GM12878 (cell line): ENCODE measurements around the gene ARHGAP12. TPM values are rescaled to one million over a fixed set of nuclear protein-coding genes. Genes with fewer than 3 reads are reported as not detected.
"Not testable (repeated sequence)": the region's sequence is repeated elsewhere in the genome, so short reads cannot be mapped to it uniquely, and the experiment has no call there.

Source experiments
- ATAC-seq: fragments of 200-7000 bp; cut with Tn5 transposase; 3 replicates; pipeline ENCODE4 v1.9.1; 2020; ENCODE audit warnings: mild to moderate bottlenecking, moderate library complexity
- BruUV-seq: library from RNA; stranded (reverse); fragments of 400-500 nt; replicated peaks from 2 replicates; lab custom pipeline; 2021; lab: Mats Ljungman, UMichigan
- CTCF ChIA-PET: fragments of 300-600 bp; sonication (Branson Sonifier 250); formaldehyde crosslinking; extraction: SDS; loops from one replicate; lab custom pipeline; 2021; ENCODE audit warnings: inconsistent platforms; lab: Yijun Ruan, JAX
- POLR2A ChIA-PET: fragments of 350-600 bp; formaldehyde crosslinking; extraction: SDS; loops from one replicate; lab custom pipeline; 2021; ENCODE audit warnings: inconsistent platforms; lab: Charles Lee
- RAD21 ChIA-PET: fragments of 300-600 bp; sonication (Branson Sonifier 250); formaldehyde crosslinking; loops from one replicate; lab custom pipeline; 2023; ENCODE audit warnings: antibody characterized with exemption; ENCODE audit not compliant: unreplicated experiment; lab: Charles Lee
- SMC1A ChIA-PET: fragments of 300-600 bp; sonication (Branson Sonifier 250); formaldehyde crosslinking; loops from one replicate; lab custom pipeline; 2023; ENCODE audit not compliant: unreplicated experiment, uncharacterized antibody; lab: Charles Lee
- DNase-seq: peaks from one replicate; pipeline ENCODE4 v3.0.0-alpha.2; 2011; ENCODE audit warnings: low read depth, low spot score
- FAIRE-seq: peaks from 3 replicates; lab custom pipeline; 2011; peaks lifted over from hg19 to GRCh38; lab: Jason Lieb, UNC
- H2AFZ ChIP-seq: 2 replicates; pipeline ENCODE4 v1.6.0; 2011; ENCODE audit warnings: low read depth, low read length, control low read depth; ENCODE audit not compliant: control insufficient read depth
- H3K27ac ChIP-seq: 2 replicates; pipeline ENCODE4 v1.5.1; 2011; ENCODE audit warnings: control low read depth; ENCODE audit not compliant: control insufficient read depth, insufficient read depth
- H3K27me3 ChIP-seq, 2 experiments: replicated peaks in 1 of 2; 2 replicates each; pipeline versions ENCODE4 v1.6.0 to v1.6.1; 2011; ENCODE audit warnings: low read length in 1 of 2; ENCODE audit not compliant: control insufficient read depth in 2 of 2, insufficient read depth in 2 of 2
- H3K36me3 ChIP-seq, 2 experiments: 2 replicates each; pipeline ENCODE4 v1.5.1; 2011; ENCODE audit warnings: low read length in 1 of 2; ENCODE audit not compliant: control insufficient read depth in 2 of 2, insufficient read depth in 2 of 2
- H3K4me1 ChIP-seq: 2 replicates; pipeline ENCODE4 v1.6.1; 2011; ENCODE audit warnings: mild to moderate bottlenecking, low read length, moderate library complexity, mixed read lengths; ENCODE audit not compliant: control insufficient read depth, insufficient read depth
- H3K4me2 ChIP-seq: 2 replicates; pipeline ENCODE4 v1.6.0; 2011; ENCODE audit warnings: control low read depth; ENCODE audit not compliant: control insufficient read depth, insufficient read depth
- H3K4me3 ChIP-seq: fragments of 200-600 bp; sonication (generic); 2 replicates; pipeline ENCODE4 v1.5.1; 2016
- H3K79me2 ChIP-seq: 2 replicates; pipeline ENCODE4 v1.6.0; 2011; ENCODE audit warnings: low read length; ENCODE audit not compliant: control insufficient read depth, insufficient read depth
- H3K9ac ChIP-seq: 2 replicates; pipeline ENCODE4 v1.8.0; 2011; ENCODE audit warnings: low read length, control low read depth, mixed read lengths; ENCODE audit not compliant: control insufficient read depth, insufficient read depth
- H3K9me3 ChIP-seq: replicated peaks from 3 replicates; pipeline ENCODE4 v1.5.1; 2011; ENCODE audit warnings: mild to moderate bottlenecking, low read length; ENCODE audit not compliant: control insufficient read depth, insufficient read depth
- H4K20me1 ChIP-seq: 2 replicates; pipeline ENCODE4 v1.6.0; 2011; ENCODE audit not compliant: control insufficient read depth, insufficient read depth
- HDGF ChIP-seq: fragments of 450-650 bp; IDR thresholded peaks from 2 replicates; pipeline ENCODE4 v1.6.1; 2016; ENCODE audit warnings: antibody characterized with exemption
- IKZF1 ChIP-seq: fragments of 450-650 bp; conservative IDR thresholded peaks from 2 replicates; pipeline ENCODE4 v1.6.1; 2017; ENCODE audit warnings: antibody characterized with exemption, mild to moderate bottlenecking
- LARP7 ChIP-seq: fragments of 450-650 bp; IDR thresholded peaks from 2 replicates; pipeline ENCODE4 v1.6.1; 2017; ENCODE audit warnings: mild to moderate bottlenecking
- NFXL1 ChIP-seq: fragments of 450-650 bp; IDR thresholded peaks from 2 replicates; pipeline ENCODE4 v1.6.1; 2017; ENCODE audit warnings: antibody characterized with exemption, mild to moderate bottlenecking, borderline replicate concordance
- PML ChIP-seq: IDR thresholded peaks from 2 replicates; pipeline ENCODE4 v1.6.1; 2012; ENCODE audit warnings: low read length, inconsistent platforms
- POU2F2 ChIP-seq: IDR thresholded peaks from 3 replicates; pipeline ENCODE4 v1.6.1; 2011; ENCODE audit warnings: low read depth, mild to moderate bottlenecking, low read length, borderline replicate concordance
- RELB ChIP-seq: fragments of 450-650 bp; IDR thresholded peaks from 2 replicates; pipeline ENCODE4 v1.6.1; 2017; ENCODE audit warnings: low read depth, mild to moderate bottlenecking, moderate library complexity
- RFX5 ChIP-seq: IDR thresholded peaks from 2 replicates; pipeline ENCODE4 v1.6.1; 2011; ENCODE audit warnings: low read depth, low read length, improper control_type of control experiment
- SMARCA5 ChIP-seq: fragments of 450-650 bp; IDR thresholded peaks from 2 replicates; pipeline ENCODE4 v1.6.1; 2017; ENCODE audit warnings: mild to moderate bottlenecking
- ZNF207 ChIP-seq: fragments of 450-650 bp; IDR thresholded peaks from 2 replicates; pipeline ENCODE4 v1.6.1; 2014; ENCODE audit warnings: antibody characterized with exemption, mild to moderate bottlenecking, borderline replicate concordance
- ZZZ3 ChIP-seq: IDR thresholded peaks from 2 replicates; pipeline ENCODE4 v1.6.1; 2011; ENCODE audit warnings: low read depth; ENCODE audit not compliant: control insufficient read depth, insufficient read length
- WGBS: methylation state at CpG from one replicate; pipeline ENCODE4 v1.1.6; 2016; ENCODE audit warnings: low lambda C conversion rate; ENCODE audit not compliant: insufficient replicate concordance, insufficient coverage; ENCODE audit errors: missing lambda C conversion rate; 5-methylcytosine and 5-hydroxymethylcytosine counted together
- in situ Hi-C: fragments of 300-500 bp; cut with MboI; formaldehyde crosslinking; loops from 9 replicates; pipeline ENCODE4 v1.14.3; 2018; ENCODE audit warnings: mixed read lengths
- intact Hi-C: fragments of 100-400 bp; cut with micrococcal nuclease; formaldehyde crosslinking; loops from one replicate; pipeline ENCODE4 v1.14.2; 2022; ENCODE audit not compliant: unreplicated experiment
- polyA plus RNA-seq, 11 experiments: library from polyadenylated mRNA; depleted of rRNA in 4 of 11; unstranded in 6 of 11; stranded (reverse) in 5 of 11; fragments of >200 nt; fragmentation: Nextera tagmentation in 4 of 11; fragmentation: Illumina TruSeq in 1 of 11; extraction: Ambion mirVana in 4 of 11; extraction: Trizol in 1 of 11; gene quantifications; 1 replicate in 1 of 11; 2 replicates in 10 of 11; pipeline versions ENCODE4 v1.2.1 to v1.2.3, GENCODE V29; 2011 to 2016; ENCODE audit warnings: inconsistent platforms in 2 of 11, missing spikeins in 2 of 11, low read depth in 1 of 11
- total RNA-seq, 4 experiments: library from RNA; depleted of rRNA in 3 of 4; stranded (reverse); fragments of >200 nt in 3 of 4; fragmentation: Illumina TruSeq in 1 of 4; extraction: Trizol in 1 of 4; gene quantifications; 2 replicates each; pipeline versions ENCODE4 v1.2.1 to v1.2.3, GENCODE V29; 2013 to 2021
- TF ChIP-seq, protein P1 (sequence below): fragments of 450-650 bp; conservative IDR thresholded peaks from 2 replicates; pipeline ENCODE4 v1.6.1; 2017; ENCODE audit warnings: mild to moderate bottlenecking, moderate library complexity
- TF ChIP-seq, protein P2 (sequence below): IDR thresholded peaks from 2 replicates; pipeline ENCODE4 v1.6.1; 2011; ENCODE audit warnings: low read depth, mild to moderate bottlenecking, low read length, moderate library complexity, borderline replicate concordance; ENCODE audit errors: extremely low read depth

The ARHGAP12 gene
- total and polyA plus RNA-seq, 10 of the 15 experiments (the other 5 are each of a cell fraction or from before 2014, with no cell fraction given), result 5.4 to 15.6 (median 8.5) TPM

DNA sequence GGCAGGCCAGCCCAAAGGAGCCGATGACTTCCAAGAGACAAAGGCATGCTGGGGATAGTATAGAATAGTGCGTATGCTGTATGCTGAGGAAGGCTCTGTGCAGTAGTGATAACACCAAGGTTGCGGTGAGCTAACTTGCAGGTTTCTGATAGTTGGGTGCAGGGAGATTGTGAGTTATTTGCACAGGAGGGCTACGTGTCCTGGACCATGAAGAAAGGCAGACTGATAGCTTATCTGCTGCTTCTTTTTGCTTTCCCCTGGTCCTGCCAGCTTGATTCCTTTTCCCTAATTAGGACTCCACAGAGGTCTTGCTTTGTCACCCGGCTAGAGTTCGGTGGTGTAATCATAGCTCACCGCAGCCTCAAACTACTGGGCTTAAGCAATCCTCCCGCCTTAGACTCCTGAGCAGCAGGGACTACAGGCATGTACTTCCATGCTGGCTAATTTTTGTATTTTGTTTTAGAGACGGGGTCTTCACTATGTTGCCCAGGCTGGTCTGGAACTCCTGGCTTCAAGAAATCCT lies 43.9 kb upstream of the ARHGAP12 start:
- Histone ChIP-seq H3K9me3 (no peaks in the 10 kb centered on the region), H3K27ac (no peak overlapping the region), H3K9ac (no peak overlapping the region), H3K79me2 (no peaks in the 10 kb centered on the region), H4K20me1 (no peaks in the 10 kb centered on the region), H3K4me3 (no peak overlapping the region), H2AFZ (no peak overlapping the region), H3K4me2 (no peak overlapping the region), H3K27me3 (no peaks in the 10 kb centered on the region), H3K36me3 (no peaks in the 10 kb centered on the region), H3K4me1 (0 out of 2 replicates have a peak, but pooled peaks cover 2% of the 10 kb centered on the region)
- ChIA-PET SMC1A (interaction anchor here (1.1 kb wide), 1 partner anchor 10 kb away, joined by 5 read pairs; no protein-coding TSS in a partner anchor), RAD21 (no interaction called here), CTCF (interaction anchor here (2.2 kb wide), 1 partner anchor 110 kb away, joined by 6 read pairs; no protein-coding TSS in a partner anchor), POLR2A (no interaction called here)
- no TSS peak for BruUV-seq
- FAIRE-seq (no peak), DNase-seq (no peak), ATAC-seq (no peak)
- in situ Hi-C loops (no loop called here), intact Hi-C loops (no loop called here)
- TF ChIP-seq NFXL1 (no peak), RELB (no peak), IKZF1 (no peak), LARP7 (no peak), PML (no peak), POU2F2 (no peak), ZZZ3 (no peak), RFX5 (no peak), ZNF207 (no peak), HDGF (no peak), SMARCA5 (no peak)
- TF ChIP-seq, protein P1, sequence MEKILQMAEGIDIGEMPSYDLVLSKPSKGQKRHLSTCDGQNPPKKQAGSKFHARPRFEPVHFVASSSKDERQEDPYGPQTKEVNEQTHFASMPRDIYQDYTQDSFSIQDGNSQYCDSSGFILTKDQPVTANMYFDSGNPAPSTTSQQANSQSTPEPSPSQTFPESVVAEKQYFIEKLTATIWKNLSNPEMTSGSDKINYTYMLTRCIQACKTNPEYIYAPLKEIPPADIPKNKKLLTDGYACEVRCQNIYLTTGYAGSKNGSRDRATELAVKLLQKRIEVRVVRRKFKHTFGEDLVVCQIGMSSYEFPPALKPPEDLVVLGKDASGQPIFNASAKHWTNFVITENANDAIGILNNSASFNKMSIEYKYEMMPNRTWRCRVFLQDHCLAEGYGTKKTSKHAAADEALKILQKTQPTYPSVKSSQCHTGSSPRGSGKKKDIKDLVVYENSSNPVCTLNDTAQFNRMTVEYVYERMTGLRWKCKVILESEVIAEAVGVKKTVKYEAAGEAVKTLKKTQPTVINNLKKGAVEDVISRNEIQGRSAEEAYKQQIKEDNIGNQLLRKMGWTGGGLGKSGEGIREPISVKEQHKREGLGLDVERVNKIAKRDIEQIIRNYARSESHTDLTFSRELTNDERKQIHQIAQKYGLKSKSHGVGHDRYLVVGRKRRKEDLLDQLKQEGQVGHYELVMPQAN, result no peak
- TF ChIP-seq, protein P2, sequence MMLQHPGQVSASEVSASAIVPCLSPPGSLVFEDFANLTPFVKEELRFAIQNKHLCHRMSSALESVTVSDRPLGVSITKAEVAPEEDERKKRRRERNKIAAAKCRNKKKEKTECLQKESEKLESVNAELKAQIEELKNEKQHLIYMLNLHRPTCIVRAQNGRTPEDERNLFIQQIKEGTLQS, result no peak
- 87% methylated on average over 9 of the region's 9 CpGs for WGBS

GRCh38 chr10:31969847-31970246 lies 41.2 kb upstream of the ARHGAP12 start:
- H4K20me1 ChIP-seq, RAD21 ChIA-PET, H3K79me2 ChIP-seq, CTCF ChIA-PET, H3K27me3 ChIP-seq, H2AFZ ChIP-seq, H3K27ac ChIP-seq, H3K36me3 ChIP-seq, FAIRE-seq, POLR2A ChIA-PET, in situ Hi-C loops, H3K4me3 ChIP-seq, H3K9ac ChIP-seq, SMC1A ChIA-PET, intact Hi-C loops, H3K4me2 ChIP-seq, BruUV-seq, DNase-seq, ATAC-seq, H3K9me3 ChIP-seq, H3K4me1 ChIP-seq: not testable (repeated sequence)
- WGBS, result no CpG with 5 or more reads among the region's 32 CpGs
